Suppressor macrophage treated with lipopolysaccharide for 4 hours (primary cell): Measurements from ENCODE around the gene ATG13.

Experiments used
- DNase-seq: peaks from one replicate; pipeline ENCODE4 v3.0.0-alpha.2; 2020

The ATG13 gene

GRCh38 chr11:46609386-46609785 is 8.0 kb upstream of the ATG13 start:
- no peak for DNase-seq

DNA sequence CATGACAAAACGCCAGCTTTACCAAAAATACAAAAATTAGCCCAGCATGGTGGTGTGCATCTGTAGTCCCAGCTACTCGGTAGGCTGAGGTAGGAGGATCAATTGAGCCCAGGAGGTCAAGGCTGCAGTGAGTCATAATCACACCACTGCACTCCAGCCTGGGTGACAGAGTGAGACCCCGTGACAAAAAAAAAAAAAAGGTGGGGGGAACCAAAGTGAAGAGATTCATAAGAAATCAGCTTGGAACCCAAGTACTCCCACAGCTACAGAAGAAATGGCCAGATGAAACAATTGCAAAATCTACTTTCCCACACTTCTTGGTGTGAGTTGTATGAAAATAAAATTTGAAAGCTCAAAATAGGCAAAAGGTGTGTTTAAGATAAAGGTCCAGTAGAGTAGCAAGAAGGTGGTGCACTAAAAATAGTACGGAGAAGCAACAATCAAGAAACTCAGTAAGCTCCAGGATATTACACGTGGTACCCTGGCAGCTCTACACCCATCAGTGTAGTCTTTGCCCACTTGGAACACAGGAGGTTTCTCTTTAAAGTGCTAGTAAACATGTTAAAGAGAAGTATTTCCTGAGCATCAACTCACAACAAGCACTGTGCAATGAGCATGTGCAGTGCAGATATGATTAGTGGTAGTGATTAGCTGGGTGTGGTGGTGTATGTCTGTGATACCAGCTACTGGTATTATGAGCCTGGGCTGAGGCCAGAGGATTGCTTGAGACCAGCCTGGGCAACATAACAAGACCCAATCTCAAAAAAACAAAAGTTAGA is 5.6 kb upstream of the ATG13 start:
- DNase-seq, result no peak

DNA sequence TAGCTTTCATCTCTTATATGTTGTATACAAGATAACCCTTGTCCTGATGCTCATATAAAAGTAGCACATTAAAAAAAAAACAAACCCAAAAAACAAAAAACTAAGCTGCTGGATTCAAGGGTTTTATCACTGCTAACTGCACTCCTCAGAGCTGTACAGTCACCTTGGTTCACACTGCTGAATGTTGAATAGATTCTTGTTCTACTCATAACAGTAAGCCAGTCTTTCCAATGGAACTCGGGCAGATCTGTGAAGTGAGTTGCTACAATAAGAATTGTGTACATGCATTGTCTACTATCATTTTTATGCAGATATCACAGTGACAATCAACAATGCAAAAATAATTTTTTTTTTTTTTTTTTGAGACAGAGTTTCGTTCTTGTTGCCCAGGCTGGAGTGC is 5.0 kb upstream of the ATG13 start:
- no peak for DNase-seq

GRCh38 chr11:46615756-46616155 is 1.6 kb upstream of the ATG13 start:
- no peak for DNase-seq

GRCh38 chr11:46616551-46617133 is 711 bp upstream of the ATG13 start:
- DNase-seq, result peak; percentile 57

DNA sequence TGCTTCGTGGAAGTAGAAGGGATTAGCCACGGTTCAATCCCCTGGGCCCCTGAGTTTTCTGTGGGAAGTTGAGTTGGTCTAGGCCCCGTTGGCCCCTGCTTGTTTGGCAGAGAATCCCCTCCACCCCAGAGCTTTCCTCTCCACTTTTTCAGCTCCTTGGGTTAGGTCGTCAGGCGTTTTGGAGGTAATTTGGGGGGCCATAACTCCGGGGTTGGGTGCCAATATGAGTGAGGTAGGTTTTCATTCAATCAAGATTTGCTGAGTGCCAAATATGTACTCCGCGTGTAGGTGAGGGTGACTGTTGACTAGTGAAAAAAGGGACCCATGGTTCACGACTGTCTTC is 590 bp downstream of the ATG13 start:
- no peak for DNase-seq

DNA sequence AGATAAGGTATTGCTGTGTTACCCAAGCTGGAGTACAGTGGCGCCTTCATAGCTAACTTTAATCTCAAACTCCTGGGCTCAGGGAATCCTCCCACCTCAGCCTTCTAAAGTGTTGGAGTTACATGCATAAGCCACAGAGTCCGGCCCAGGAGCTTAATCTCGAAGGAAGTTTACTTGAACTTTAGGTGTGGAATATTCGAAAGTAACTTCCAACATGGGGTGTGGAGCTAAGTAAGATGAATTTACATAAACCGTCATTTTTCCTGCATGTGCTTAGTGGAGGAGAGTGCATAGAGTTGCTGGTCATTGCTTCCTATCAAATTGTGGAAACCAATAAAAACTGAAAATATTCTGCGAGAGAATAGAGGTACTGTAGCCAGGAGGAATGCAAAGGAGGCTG is 1.5 kb downstream of the ATG13 start:
- DNase-seq, result no peak

GRCh38 chr11:46625406-46625805 is 8.1 kb downstream of the ATG13 start:
- DNase-seq, result no peak

GRCh38 chr11:46628961-46629360 is 11.6 kb downstream of the ATG13 start:
- no peak for DNase-seq

DNA sequence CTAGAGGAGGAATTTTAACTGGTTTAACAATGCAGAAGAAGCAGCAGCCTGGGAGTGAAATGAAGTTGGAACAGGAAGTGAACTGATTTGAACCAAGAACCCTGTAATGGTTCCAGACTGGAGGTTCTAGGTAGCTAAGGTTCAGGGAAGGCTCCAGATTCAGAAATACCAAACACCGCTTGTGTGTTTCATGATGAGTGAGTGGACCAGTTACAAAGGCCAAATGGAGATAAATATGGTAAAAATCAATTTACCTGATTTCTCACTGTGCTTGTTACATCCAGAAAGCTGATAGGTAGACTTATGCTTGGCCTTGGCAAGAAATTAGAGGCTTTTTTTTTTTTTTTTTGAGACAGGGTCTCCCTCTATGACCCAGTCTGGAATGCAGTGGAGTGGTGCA is 12.9 kb downstream of the ATG13 start:
- DNase-seq, result no peak

DNA sequence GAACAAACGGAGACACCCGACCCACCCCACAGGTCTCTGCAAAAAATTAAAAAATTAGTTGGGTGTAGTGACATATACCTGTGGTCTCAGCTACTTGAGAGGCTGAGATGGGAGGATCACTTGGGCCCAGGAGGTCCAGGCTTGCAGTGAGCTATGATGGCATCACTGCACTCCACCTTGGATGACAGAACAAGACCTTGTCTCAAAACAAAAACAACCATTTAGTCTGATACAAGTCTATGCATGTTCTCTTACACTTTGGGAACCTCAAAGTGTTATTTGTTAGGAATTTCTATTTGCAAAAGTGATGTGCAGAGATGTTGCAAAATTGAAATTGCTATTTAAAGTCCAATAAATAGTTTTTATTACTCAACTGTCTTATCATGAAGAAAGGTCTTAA is 14.3 kb downstream of the ATG13 start:
- no peak for DNase-seq

DNA sequence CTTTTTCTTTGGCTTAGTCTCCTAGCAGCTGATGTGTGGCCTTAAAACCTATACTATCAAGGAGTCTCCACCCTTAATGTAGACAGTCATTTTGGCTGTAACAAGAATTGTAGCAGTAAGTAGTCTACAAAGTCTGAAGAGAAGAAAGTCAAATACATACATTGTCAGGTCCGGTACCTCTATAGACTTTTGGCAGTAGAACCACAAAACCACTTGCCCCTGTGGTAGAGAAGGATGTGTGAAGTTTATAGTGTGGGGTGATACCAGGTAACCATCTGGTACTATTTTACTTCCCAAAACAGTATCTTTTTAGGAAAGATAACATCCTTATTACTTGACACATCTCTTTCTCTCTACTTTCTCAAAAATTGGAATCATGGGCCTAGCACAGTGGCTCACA is 15.1 kb downstream of the ATG13 start:
- DNase-seq, result no peak

DNA sequence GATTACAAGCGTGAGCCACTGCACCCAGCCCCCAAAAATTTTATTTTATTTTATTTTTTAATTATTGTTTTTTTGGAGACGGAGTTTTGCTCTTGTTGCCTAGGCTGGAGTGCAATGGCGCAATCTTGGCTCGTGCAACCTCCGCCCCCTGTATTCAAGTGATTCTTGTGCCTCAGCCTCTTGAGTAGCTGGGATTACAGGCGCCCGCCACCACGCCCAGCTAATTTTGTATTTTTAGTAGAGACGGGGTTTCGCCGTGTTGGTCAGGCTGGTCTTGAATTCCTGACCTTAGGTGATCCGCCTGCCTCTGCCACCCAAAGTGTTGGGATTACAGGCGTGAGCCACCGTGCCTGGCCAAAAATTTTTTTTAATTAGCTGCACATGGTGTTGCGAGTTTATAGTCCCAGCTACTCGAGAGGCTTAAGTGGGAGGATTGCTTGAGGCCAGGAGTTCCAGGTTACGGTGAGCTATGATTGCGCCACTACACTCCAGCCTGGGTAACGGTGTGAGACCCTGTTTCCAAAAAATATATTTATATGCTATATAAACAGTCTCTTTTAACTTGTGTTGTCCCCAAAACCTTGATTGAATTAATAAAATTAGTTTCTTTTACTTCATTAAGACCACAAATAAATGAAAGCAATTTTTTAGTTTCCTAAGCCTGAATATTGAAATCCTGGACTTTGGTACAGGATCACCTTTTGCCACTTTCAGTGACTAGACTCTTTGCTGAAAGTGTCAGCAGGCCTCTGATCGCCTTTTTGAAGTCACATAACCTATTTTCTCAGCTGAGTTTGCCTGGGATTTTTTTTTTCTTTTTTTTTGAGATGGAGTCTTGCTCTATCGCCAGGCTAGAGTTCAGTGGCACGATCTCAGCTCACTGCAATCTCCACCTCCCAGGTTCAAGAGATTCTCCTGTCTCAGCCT is 16.2 kb downstream of the ATG13 start:
- no peak for DNase-seq

DNA sequence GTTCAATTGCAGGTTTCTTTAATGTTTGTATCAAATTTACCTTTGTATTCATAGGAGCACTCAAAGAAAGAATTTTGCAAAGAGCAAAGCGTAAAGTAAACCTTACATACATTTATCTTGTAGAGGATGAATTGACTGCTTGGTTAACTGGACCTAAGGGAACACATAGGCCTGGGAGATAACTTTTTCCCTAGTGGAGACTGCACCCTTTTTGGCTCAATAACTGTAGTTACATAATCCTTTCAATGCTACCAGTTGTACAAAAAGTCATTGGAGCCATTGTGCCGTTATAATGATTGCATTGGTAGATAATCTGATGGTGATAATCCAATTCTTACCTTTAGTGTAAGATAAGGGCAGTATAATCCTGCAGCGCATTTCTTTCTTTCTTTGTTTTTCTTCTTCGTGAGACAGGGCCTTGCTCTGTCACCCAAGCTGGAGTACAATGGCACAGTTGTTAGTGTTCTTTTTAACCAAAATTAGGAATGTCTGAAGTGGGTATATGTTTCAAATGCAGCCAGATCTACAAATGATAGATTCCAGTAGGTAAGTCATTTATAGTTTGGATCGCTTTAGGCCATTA is 18.3 kb downstream of the ATG13 start:
- no peak for DNase-seq

GRCh38 chr11:46637546-46637945 is 20.2 kb downstream of the ATG13 start:
- no peak for DNase-seq

DNA sequence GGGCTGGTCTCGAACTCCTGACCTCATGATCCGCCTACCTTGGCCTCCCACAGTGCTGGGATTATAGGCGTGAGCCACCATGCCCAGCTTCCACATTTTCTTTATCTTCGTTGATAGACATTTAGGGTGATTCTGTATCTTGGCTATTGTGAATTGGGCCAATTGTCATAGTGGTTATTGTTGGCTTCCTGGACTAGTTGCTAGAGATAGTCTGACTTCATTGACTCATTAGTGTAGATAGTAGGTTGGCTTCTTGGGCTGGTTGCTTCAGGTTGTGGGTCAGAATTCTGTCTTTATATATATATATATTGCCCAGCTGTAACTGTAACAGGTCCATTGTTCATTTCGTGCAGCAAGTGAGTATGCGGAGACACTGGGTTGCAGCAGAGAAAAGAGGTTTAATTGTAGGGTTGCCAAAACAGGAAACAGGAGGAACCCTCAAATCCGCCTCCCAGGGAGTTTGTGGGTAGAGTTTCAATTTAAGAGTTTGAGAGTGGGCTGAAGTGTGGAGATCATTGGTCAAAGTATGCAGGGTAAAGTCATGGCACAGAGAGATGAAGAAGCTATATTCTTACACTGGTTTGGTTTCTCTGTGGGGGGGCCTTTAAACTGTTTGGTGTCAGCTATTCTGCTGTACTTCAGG is 22.0 kb downstream of the ATG13 start:
- DNase-seq, result no peak

- no peak for DNase-seq
Observed at GRCh38 chr11:46640036-46640788, 22.9 kb downstream of the ATG13 start.

- no peak for DNase-seq
Observed at GRCh38 chr11:46641639-46642038, 24.3 kb downstream of the ATG13 start.

DNA sequence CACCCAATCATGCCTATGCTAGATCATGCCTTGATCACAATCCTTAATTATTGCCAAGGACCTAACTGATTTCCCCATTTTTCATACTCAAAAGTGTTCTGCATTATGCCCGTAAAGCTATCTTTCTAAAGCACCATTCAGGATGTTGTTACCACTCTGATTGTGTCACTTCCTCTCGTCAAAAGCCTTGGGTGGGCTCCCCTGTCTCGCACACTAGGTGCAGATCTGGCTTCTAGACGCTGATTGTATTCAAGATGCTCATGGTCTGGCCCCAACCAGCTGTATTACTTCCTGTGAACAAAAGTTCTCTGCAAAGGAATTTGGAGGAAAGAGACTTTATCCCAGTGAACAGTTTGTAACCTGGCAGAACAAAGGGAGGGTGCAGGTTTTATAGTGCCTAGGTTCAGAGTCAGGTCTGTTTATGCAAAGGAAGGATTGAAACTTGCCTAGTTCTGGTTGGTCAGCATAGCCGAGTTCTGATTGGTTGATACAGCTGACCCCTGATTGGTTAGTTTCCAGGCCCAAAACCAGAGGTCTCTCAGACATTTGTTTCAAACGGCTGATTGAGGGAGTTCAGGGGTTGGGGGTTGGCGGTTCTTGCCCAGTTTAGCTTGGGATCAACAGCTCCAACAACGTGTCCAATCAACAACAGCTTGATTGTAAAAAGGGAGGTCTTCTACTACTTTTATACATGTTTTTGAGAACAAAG is 25.4 kb downstream of the ATG13 start:
- no peak for DNase-seq

GRCh38 chr11:46643531-46643930 is 26.2 kb downstream of the ATG13 start:
- DNase-seq, result no peak

- no peak for DNase-seq
Observed at GRCh38 chr11:46643986-46644385, 26.6 kb downstream of the ATG13 start.
